Kidney epithelial cell (primary cell): ENCODE data around the gene TRIP4. TPM values are rescaled to one million over a fixed set of nuclear protein-coding genes. Genes with fewer than 3 reads are reported as not detected.
"Not testable (repeated sequence)": the region's sequence is repeated elsewhere in the genome, so short reads cannot be mapped to it uniquely, and the experiment has no call there.

Source experiments
- DNase-seq: peaks from one replicate; pipeline ENCODE4 v3.0.0-alpha.2; 2010; ENCODE audit warnings: low read depth
- H3K27me3 ChIP-seq: 2 replicates; pipeline ENCODE4 v1.6.0; 2011; ENCODE audit warnings: low read length; ENCODE audit not compliant: control insufficient read depth, insufficient read depth
- H3K36me3 ChIP-seq: 2 replicates; pipeline ENCODE4 v1.5.1; 2011; ENCODE audit warnings: low read length; ENCODE audit not compliant: control insufficient read depth, insufficient read depth
- H3K4me3 ChIP-seq: 2 replicates; pipeline ENCODE4 v1.5.1; 2011; ENCODE audit warnings: low read depth, mild to moderate bottlenecking, control low read depth, low read length
- total RNA-seq: library from RNA; depleted of rRNA; stranded (reverse); fragments of >200 nt; gene quantifications from 2 replicates; pipeline ENCODE4 v1.2.3, GENCODE V29; 2015
- TF ChIP-seq, protein P1 (sequence below): IDR thresholded peaks from 2 replicates; pipeline ENCODE4 v1.5.1; 2011; ENCODE audit warnings: mild to moderate bottlenecking, moderate library complexity, low read length, control low read depth, inconsistent platforms; ENCODE audit not compliant: insufficient read depth, poor library complexity, severe bottlenecking

Gene TRIP4
- total RNA-seq, 1 donor from 2014 or later = 12.3 TPM

DNA sequence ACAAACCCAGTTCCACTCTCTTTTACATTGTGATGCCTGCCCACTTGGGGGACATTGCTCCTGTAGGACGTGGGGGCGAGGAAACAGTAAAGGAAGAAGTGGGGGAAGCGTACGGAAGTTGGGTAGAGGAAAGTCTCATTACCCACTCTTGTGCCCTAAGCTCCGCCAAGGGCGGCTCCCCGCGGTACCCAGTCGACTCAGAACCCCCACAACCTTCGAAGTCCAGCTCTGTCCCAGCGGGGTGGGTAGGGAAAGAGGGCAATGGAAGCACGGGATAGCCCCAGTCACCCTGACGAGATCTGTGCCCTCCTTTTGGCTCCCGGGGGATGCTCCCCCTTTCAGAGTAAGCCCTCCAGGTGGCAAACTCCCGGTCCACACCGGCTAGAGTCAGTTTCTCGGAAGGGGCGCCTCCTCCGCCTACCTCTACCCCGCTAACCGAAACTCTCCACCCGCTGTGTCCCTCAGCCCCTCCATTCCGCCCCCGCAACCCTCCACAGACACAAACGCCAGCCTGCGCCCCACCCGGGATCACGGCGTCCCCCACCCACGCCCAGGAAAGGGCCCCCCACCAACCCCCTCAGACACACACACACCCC is 32.2 kb upstream of the TRIP4 start:
- no peaks in the 10 kb centered on the region for H3K27me3 ChIP-seq
- DNase-seq = no peak
- TF ChIP-seq, protein P1, sequence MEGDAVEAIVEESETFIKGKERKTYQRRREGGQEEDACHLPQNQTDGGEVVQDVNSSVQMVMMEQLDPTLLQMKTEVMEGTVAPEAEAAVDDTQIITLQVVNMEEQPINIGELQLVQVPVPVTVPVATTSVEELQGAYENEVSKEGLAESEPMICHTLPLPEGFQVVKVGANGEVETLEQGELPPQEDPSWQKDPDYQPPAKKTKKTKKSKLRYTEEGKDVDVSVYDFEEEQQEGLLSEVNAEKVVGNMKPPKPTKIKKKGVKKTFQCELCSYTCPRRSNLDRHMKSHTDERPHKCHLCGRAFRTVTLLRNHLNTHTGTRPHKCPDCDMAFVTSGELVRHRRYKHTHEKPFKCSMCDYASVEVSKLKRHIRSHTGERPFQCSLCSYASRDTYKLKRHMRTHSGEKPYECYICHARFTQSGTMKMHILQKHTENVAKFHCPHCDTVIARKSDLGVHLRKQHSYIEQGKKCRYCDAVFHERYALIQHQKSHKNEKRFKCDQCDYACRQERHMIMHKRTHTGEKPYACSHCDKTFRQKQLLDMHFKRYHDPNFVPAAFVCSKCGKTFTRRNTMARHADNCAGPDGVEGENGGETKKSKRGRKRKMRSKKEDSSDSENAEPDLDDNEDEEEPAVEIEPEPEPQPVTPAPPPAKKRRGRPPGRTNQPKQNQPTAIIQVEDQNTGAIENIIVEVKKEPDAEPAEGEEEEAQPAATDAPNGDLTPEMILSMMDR = no peak
- no peaks in the 10 kb centered on the region for H3K36me3 ChIP-seq
- H3K4me3 ChIP-seq = peak overlapping the region; percentile 69

DNA sequence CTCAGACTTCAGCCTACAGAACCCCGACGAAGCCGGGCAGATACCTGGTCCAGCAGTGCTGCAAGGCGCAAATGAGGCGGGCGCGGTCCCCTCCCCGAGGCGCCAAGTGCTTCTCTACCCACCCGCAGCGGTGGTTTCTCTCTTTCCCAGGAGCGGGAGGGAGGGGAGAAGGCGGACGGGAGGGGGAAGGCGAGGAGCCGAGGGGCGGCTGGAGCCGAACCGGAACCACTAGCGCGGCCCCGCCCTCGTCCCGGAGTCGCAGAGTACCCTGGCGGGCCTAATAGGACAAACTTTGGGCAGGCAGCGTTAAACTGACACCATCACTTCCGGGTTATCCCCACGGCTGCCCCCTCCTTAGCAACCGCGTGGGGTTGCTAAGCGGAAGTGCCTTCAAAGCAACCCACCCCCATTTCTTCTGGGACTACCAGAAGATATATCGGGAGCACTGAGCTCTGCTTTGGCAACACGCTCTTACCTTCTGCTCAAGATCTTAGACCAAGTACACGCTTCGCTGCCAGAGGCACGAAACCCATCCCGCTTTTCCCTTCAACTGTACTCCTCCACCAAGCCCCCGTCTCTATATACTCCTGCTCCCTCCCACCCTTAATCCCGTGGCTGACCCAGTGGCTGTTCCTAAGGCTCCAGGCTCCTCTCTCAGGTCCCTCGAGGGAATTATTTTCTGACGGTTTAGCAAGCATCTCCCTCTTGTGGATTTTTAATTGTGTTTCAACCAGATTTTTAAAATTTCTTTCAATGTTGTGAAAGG is 31.5 kb upstream of the TRIP4 start, which contains the start of gene CSNK1G1:
Gene CSNK1G1 (minus strand): TSS at position 230 of the 766 bp plus-strand sequence. CDS start 55,674 bp downstream, outside the sequence.
- peak within 1 kb of the TSS; percentile 69 for H3K4me3 ChIP-seq
- no peaks in the 10 kb centered on the region for H3K27me3 ChIP-seq
- DNase-seq = peak; percentile 89
- H3K36me3 ChIP-seq = no peaks in the 10 kb centered on the region
- TF ChIP-seq, protein P1 = peak; percentile 47

DNA sequence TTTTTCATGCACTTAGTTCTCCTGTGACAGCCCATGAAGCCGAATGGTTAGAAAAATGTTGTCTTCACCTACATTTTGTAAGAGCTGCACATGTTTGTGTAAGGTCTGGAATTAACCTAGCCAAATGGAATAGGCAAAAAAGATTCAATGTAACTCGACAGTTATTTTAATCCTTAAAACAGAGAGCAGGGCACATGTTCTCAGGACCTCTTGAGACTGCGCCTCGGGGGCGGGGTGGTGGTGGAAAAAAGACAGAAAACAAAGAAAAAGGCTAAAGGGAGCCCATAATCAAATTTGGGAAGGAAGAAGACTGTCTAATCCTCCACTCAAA is 31.0 kb upstream of the TRIP4 start:
- peak overlapping the region; percentile 69 for H3K4me3 ChIP-seq
- TF ChIP-seq, protein P1 = no peak
- no peaks in the 10 kb centered on the region for H3K36me3 ChIP-seq
- no peaks in the 10 kb centered on the region for H3K27me3 ChIP-seq
- DNase-seq = no peak

DNA sequence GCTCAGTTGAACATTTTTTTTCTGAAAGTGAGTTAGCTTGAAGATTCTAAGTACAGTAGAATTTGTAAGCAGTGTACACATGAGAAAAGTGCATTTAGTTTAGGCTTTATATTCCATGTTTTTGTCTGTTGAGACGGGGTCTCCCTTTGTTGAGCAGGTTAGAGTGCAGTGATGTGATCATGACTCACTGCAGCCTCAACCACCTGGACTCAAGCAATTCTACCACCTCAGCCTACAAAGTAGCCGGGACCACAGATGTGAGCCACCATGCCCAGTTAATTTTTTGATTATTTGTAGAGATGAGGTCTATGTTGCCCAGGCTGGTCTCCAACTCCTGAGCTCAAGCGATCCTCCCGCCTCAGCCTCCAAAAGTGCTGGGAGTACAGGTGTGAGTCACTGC is 26.4 kb upstream of the TRIP4 start:
- no peaks in the 10 kb centered on the region for H3K27me3 ChIP-seq
- H3K36me3 ChIP-seq = no peaks in the 10 kb centered on the region
- no peak for DNase-seq
- H3K4me3 ChIP-seq = no peak overlapping the region
- TF ChIP-seq, protein P1 = no peak

DNA sequence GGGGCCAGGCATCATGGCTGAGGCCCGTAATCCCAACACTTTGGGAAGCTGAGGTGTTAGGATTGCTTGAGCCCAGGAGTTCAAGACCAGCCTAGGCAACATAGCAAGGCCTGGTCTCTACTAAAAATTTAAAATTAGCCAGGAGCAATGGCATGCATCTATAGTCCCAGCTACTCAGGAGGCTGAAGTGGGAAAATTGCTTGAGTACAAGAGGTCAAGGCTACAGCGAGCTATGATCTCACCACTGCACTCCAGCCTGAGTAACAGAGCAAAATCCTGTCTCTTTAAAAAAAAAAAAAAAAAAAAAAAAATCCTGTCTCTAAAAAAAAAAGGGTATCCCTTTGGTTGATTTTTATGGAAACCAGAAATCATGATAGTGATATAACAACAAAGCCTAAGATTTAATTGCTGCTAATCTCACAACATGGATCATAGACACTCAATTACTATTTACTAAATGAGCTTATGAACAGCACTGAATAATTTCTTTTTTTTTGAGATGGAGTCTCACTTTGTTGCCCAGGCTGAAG is 18.5 kb upstream of the TRIP4 start:
- no peak overlapping the region for H3K4me3 ChIP-seq
- TF ChIP-seq, protein P1 = no peak
- H3K36me3 ChIP-seq = no peaks in the 10 kb centered on the region
- no peak for DNase-seq
- no peaks in the 10 kb centered on the region for H3K27me3 ChIP-seq

DNA sequence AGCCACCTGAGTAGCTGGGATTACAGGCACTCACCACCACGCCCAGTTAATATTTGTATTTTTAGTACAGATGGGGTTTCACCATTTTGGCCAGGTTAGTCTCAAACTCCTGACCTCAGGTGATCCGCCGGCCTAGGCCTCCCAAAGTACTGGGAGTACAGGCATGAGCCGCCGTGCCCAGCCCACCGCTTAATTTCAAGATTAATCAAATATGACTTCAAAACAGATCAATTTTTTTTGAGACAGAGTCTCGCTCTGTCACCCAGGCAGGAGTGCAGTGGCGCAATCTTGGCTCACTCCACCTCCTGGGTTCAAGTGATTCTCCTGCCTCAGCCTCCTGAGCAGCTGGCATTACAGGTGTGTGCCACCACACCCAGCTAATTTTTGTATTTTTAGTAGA is 16.3 kb upstream of the TRIP4 start:
- not testable (repeated sequence) for H3K36me3 ChIP-seq, H3K4me3 ChIP-seq, H3K27me3 ChIP-seq, DNase-seq
